Heart right ventricle (tissue), 16 donors: ENCODE measurements around the gene VENTX. TPM values are rescaled to one million over a fixed set of nuclear protein-coding genes. Genes with fewer than 3 reads are reported as not detected.

Source experiments
- ATAC-seq, 8 donors: fragments of 200-7000 bp; cut with Tn5 transposase; one replicate each; pipeline ENCODE4 v1.9.1; 2020; ENCODE audit warnings: mild to moderate bottlenecking in 8 of 8, moderate library complexity in 8 of 8, moderate number of reproducible peaks in 1 of 8
- DNase-seq, 2 donors: peaks; one replicate each; pipeline ENCODE4 v3.0.0-alpha.2; 2020
- H3K27ac ChIP-seq, 10 donors: fragments of 200-600 bp; sonication (generic) in 2 of 10; one replicate each; pipeline versions ENCODE4 v1.5.0 to v1.8.0; 2020 to 2022; ENCODE audit warnings: mild to moderate bottlenecking in 3 of 10
- H3K27me3 ChIP-seq, 7 donors: fragments of 200-600 bp; one replicate each; pipeline ENCODE4 v1.8.0; 2021 to 2022; ENCODE audit warnings: mild to moderate bottlenecking in 2 of 7
- H3K36me3 ChIP-seq, 9 donors: fragments of 200-600 bp; sonication (generic) in 1 of 9; one replicate each; pipeline versions ENCODE4 v1.5.0 to v1.8.0; 2020 to 2022; ENCODE audit warnings: mild to moderate bottlenecking in 2 of 9
- H3K4me1 ChIP-seq, 9 donors: fragments of 200-600 bp; sonication (generic) in 1 of 9; one replicate each; pipeline versions ENCODE4 v1.5.0 to v1.8.0; 2020 to 2022; ENCODE audit warnings: mild to moderate bottlenecking in 4 of 9
- H3K4me3 ChIP-seq, 10 donors: fragments of 200-600 bp; sonication (generic) in 2 of 10; one replicate each; pipeline versions ENCODE4 v1.5.0 to v1.8.0; 2020 to 2022; ENCODE audit warnings: mild to moderate bottlenecking in 7 of 10, moderate library complexity in 2 of 10
- H3K9me3 ChIP-seq, 11 donors: fragments of 200-600 bp in 10 of 11; sonication (generic) in 2 of 11; one replicate each; pipeline versions ENCODE4 v1.5.0 to v1.8.0; 2013 to 2022; ENCODE audit warnings: mild to moderate bottlenecking in 2 of 11, control low read depth in 1 of 11, moderate library complexity in 1 of 11
- CTCF ChIP-seq, 9 donors: fragments of 200-600 bp; sonication (generic) in 2 of 9; IDR thresholded peaks; one replicate each; pipeline versions ENCODE4 v1.5.0 to v1.8.0; 2021 to 2022; ENCODE audit warnings: antibody characterized with exemption in 9 of 9, mild to moderate bottlenecking in 5 of 9, moderate library complexity in 1 of 9
- WGBS, 2 donors: extraction: QIAGEN DNeasy Blood & Tissue Kit; methylation state at CpG; one replicate each; pipeline ENCODE4 v1.1.7; 2013; ENCODE audit warnings: inconsistent platforms in 1 of 2; 5-methylcytosine and 5-hydroxymethylcytosine counted together
- intact Hi-C, 10 donors: fragments of 100-400 bp; cut with DNase I; formaldehyde crosslinking; loops; one replicate each; pipeline versions ENCODE4 v1.11.1 to v1.14.2; 2022
- polyA plus RNA-seq, 2 donors: library from polyadenylated mRNA; stranded (reverse); fragments of 200-250 nt; gene quantifications; one replicate each; pipeline ENCODE4 v1.2.3, GENCODE V29; 2013
- total RNA-seq, 10 donors: library from RNA; stranded (reverse); fragmentation: NEBNext Ultra II Directional in 3 of 10; extraction: Animal tissue kit (Norgen Biotek cat#: 25700) in 3 of 10; gene quantifications; one replicate each; pipeline versions ENCODE4 v1.2.1 to v1.2.4, GENCODE V29; 2021 to 2023
- donor health status: Arrhythmogenic right ventricular cardiomyopathy.
- donor health status: ischemic (EF 13 %, LVEDD 7.1; RV severe dilation, severe dysfunction).
- donor health status: healthy with polysubstance abuse.
- donor health status: DM: no; HTN: yes; CAD: no.
- donor health status: DM: no; HTN: no; CAD: no.
- donor health status: ischemic (EF 25% LVEDD 6.9; RV normal size, moderate dysfunction).
- donor health status: ischemic (EF 25% LVEDD 5.7; RV mildly dilated, moderate dysfunction).
- donor health status: healthy.
- donor health status: DM: yes; HTN: yes; CAD: no.
- donor health status: Ischemic cardiomyopathy.
- donor health status: ischemic (EF 35%, LVEDD 5.7; RV mildly dilated, moderate dysfunction).
- donor health status: nonischemic (EF 11% LVEDD 7.7; RV severe dilation, severe dysfunction).
- donor health status: DM: yes; HTN: yes; CAD: no.
- donor health status: PGD.
- donor health status: ischemic (EF 29% LVEDD 5.4; RV normal size, mild dysfunction).
- donor health status: nonischemic (EF 23%, LVEDD 6.1; RV moderate dilation, normal function).

The VENTX gene
- total and polyA plus RNA-seq, 12 donors = 0.19 to 1.5 (median 0.64) TPM; not detected in 1

- no peak for TF ChIP-seq CTCF (IDR thresholded peaks at IDR 0.05)
- Histone ChIP-seq H3K27ac (no peak overlapping the region), H3K36me3 (no peaks in the 10 kb centered on the region), H3K4me1 (no peaks in the 10 kb centered on the region), H3K4me3 (no peak overlapping the region), H3K9me3 (peaks cover 0 to 37% (median 3%) of the 10 kb centered on the region in 11 donors), H3K27me3 (peaks cover 0 to 45% (median 11%) of the 10 kb centered on the region in 7 donors)
- DNase-seq (no peak), ATAC-seq (no peak)
- intact Hi-C loops = no loop called here
- 92 to 95% methylated on average over 21 to 23 of the region's 23 CpGs for WGBS, 2 donors
Observed at GRCh38 chr10:133195611-133196010, 42.0 kb upstream of the VENTX start.

- intact Hi-C loops = no loop called here
- Histone ChIP-seq H3K36me3 (no peaks in the 10 kb centered on the region), H3K4me3 (no peak overlapping the region), H3K9me3 (peaks cover 0 to 34% (median 3%) of the 10 kb centered on the region in 11 donors), H3K4me1 (no peaks in the 10 kb centered on the region), H3K27me3 (peaks cover 0 to 49% (median 11%) of the 10 kb centered on the region in 7 donors), H3K27ac (no peak overlapping the region)
- WGBS, 2 donors = 66 to 70% methylated on average over 24 of the region's 24 CpGs
- no peak for ATAC-seq
- TF ChIP-seq CTCF (IDR thresholded peaks at IDR 0.05) = no peak
- no peak for DNase-seq
Observed at GRCh38 chr10:133196221-133196915, 41.3 kb upstream of the VENTX start.

- peaks cover 0 to 26% (median 3%) of the 10 kb centered on the region in 11 donors for H3K9me3 ChIP-seq
- no peak for ATAC-seq
- intact Hi-C loops = no loop called here
- H3K4me3 ChIP-seq = no peak overlapping the region
- H3K4me1 ChIP-seq = no peaks in the 10 kb centered on the region
- WGBS, 2 donors = 78% methylated on average over 29 to 40 of the region's 40 CpGs
- no peak overlapping the region for H3K27ac ChIP-seq
- no peak for DNase-seq
- H3K36me3 ChIP-seq = no peaks in the 10 kb centered on the region
- no peak for TF ChIP-seq CTCF (IDR thresholded peaks at IDR 0.05)
- peaks cover 0 to 49% (median 11%) of the 10 kb centered on the region in 7 donors for H3K27me3 ChIP-seq
Observed at GRCh38 chr10:133196936-133197758, 40.5 kb upstream of the VENTX start.

- DNase-seq (peak in 1 of 2 donors; percentile 2), ATAC-seq (no peak)
- intact Hi-C loops = no loop called here
- H3K4me1 ChIP-seq = no peaks in the 10 kb centered on the region
- peaks cover 0 to 53% (median 11%) of the 10 kb centered on the region in 7 donors for H3K27me3 ChIP-seq
- no peak overlapping the region for H3K27ac ChIP-seq
- no peak overlapping the region for H3K4me3 ChIP-seq
- no peak for TF ChIP-seq CTCF (IDR thresholded peaks at IDR 0.05)
- no peaks in the 10 kb centered on the region for H3K36me3 ChIP-seq
- whole genome bisulfite sequencing, 2 donors = 92 to 93% methylated on average over 8 to 9 of the region's 9 CpGs
- peaks cover 0 to 20% (median 3%) of the 10 kb centered on the region in 11 donors for H3K9me3 ChIP-seq
Observed at GRCh38 chr10:133197786-133198185, 39.9 kb upstream of the VENTX start.
